HG03457 (cell line): ENCODE results near the gene WDR12.
"Not testable (repeated sequence)": the region's sequence is repeated elsewhere in the genome, so short reads cannot be mapped to it uniquely, and the experiment has no call there.

Experiments
- ATAC-seq: cut with Tn5 transposase; IDR thresholded peaks from one replicate; pipeline ENCODE4 v1.9.1; 2021; ENCODE audit warnings: moderate number of reproducible peaks; ENCODE audit not compliant: unreplicated experiment

WDR12 gene

GRCh38 chr2:202885190-202885589 lies 26.3 kb downstream of the WDR12 start:
- no peak for ATAC-seq

GRCh38 chr2:202883987-202884675 lies 27.3 kb downstream of the WDR12 start:
- ATAC-seq = no peak

GRCh38 chr2:202881570-202881969 lies 29.9 kb downstream of the WDR12 start:
- ATAC-seq = no peak

GRCh38 chr2:202877699-202878098 lies 33.8 kb downstream of the WDR12 start:
- ATAC-seq = no peak

- ATAC-seq = peak; percentile 38
These were observed 40.0 kb downstream of the WDR12 start, which contains the start of gene ICA1L for GRCh38 chr2:202871300-202872141. Gene ICA1L, minus strand, starts transcription at chr2:202871766. Its CDS starts 42,757 bp downstream, at chr2:202829009.

- ATAC-seq = peak; percentile 48
These were observed 40.8 kb downstream of the WDR12 start for GRCh38 chr2:202870431-202871299.

GRCh38 chr2:202861987-202862386 lies 49.5 kb downstream of the WDR12 start:
- no peak for ATAC-seq

GRCh38 chr2:202858601-202859000 lies 52.9 kb downstream of the WDR12 start:
- no peak for ATAC-seq

- ATAC-seq = not testable (repeated sequence)
These were observed 62.1 kb downstream of the WDR12 start for GRCh38 chr2:202849343-202849742.

GRCh38 chr2:202848813-202849212 lies 62.7 kb downstream of the WDR12 start:
- ATAC-seq = no peak

GRCh38 chr2:202847693-202848524 lies 63.6 kb downstream of the WDR12 start:
- ATAC-seq = no peak

GRCh38 chr2:202844656-202845055 lies 66.8 kb downstream of the WDR12 start:
- no peak for ATAC-seq

- ATAC-seq = no peak
These were observed 68.8 kb downstream of the WDR12 start for GRCh38 chr2:202842690-202843089.

- no peak for ATAC-seq
These were observed 70.2 kb downstream of the WDR12 start for GRCh38 chr2:202841090-202841867.

GRCh38 chr2:202831242-202832220 lies 79.9 kb downstream of the WDR12 start:
- ATAC-seq = no peak

- ATAC-seq = no peak
These were observed 86.6 kb downstream of the WDR12 start for GRCh38 chr2:202824901-202825300.
